ENCODE data around the gene ANKRD26. TPM values are rescaled to one million over a fixed set of nuclear protein-coding genes. Genes with fewer than 3 reads are reported as not detected.
A peak's percentile ranks its signal among the peaks of the same experiment; 100 is the strongest.

The ANKRD26 gene
- total and polyA plus RNA-seq, 10 donors = 1.7 to 19.7 (median 8.5) TPM

DNA sequence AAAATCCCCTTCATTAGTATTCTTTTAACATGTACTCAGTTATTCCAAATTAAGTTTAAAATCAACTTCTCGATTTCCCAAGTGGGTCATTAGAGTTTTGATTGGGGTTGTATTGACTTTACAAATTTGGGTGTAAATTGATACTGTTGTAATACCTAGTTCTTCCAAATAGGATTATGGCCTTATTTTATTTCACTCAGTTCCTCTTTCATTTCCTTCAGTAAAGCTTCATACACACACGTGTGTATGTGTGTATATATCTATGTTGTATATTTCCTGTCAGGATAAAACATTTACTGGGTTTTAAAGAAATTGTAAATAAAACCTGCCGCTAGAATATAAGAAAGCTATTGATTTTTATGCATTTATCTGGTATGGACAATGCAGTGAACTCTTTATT, 38.0 kb upstream of the ANKRD26 start:
- H3K27ac ChIP-seq = no peak overlapping the region
- H3K4me3 ChIP-seq = no peak overlapping the region
- no peak for DNase-seq
- H3K9me3 ChIP-seq = no peaks in the 10 kb centered on the region
- WGBS, 5 donors = 74 to 81% (median 78%) methylated on average over 3 of the region's 3 CpGs
- peaks cover 0 to 8% (median 0%) of the 10 kb centered on the region in 6 donors for H3K4me1 ChIP-seq
- H3K36me3 ChIP-seq = peaks cover 0 to 100% (median 54%) of the 10 kb centered on the region in 6 donors
- TF ChIP-seq POLR2AphosphoS5 (IDR thresholded peaks at IDR 0.05) = no peak
- TF ChIP-seq, protein P1, sequence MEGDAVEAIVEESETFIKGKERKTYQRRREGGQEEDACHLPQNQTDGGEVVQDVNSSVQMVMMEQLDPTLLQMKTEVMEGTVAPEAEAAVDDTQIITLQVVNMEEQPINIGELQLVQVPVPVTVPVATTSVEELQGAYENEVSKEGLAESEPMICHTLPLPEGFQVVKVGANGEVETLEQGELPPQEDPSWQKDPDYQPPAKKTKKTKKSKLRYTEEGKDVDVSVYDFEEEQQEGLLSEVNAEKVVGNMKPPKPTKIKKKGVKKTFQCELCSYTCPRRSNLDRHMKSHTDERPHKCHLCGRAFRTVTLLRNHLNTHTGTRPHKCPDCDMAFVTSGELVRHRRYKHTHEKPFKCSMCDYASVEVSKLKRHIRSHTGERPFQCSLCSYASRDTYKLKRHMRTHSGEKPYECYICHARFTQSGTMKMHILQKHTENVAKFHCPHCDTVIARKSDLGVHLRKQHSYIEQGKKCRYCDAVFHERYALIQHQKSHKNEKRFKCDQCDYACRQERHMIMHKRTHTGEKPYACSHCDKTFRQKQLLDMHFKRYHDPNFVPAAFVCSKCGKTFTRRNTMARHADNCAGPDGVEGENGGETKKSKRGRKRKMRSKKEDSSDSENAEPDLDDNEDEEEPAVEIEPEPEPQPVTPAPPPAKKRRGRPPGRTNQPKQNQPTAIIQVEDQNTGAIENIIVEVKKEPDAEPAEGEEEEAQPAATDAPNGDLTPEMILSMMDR (IDR thresholded peaks at IDR 0.05 in 8 of 11, conservative IDR thresholded peaks at IDR 0.05 in 3 of 11) = no peak
- no peak for TF ChIP-seq POLR2A (IDR thresholded peaks at IDR 0.05)
- intact Hi-C loops (cut with DNase I; ENCODE audit: low total_unique reads) = no loop called here
- no peaks in the 10 kb centered on the region for H3K27me3 ChIP-seq (replicated peaks in 1 of 7)

DNA sequence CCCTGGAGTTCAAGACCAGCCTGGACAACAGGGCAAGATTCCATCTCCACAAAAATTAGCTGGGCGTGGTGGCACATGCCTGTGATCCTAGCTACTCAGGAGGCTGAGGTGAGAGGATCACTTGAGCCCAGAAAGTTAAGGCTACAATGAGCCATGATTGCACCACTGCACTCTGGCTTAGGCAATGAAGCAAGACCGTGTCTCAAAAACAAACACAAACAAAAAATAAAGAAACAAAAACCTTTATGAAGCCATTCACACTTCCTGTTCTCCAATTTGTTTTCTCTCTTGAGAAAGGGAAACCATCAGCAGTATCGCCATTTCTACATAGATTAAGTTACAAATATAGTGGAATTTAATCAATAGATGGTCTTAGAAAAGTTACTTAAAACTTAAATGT, 34.1 kb upstream of the ANKRD26 start:
- TF ChIP-seq POLR2A (IDR thresholded peaks at IDR 0.05) (no peak), POLR2AphosphoS5 (IDR thresholded peaks at IDR 0.05) (no peak)
- TF ChIP-seq, protein P1 (IDR thresholded peaks at IDR 0.05 in 8 of 11, conservative IDR thresholded peaks at IDR 0.05 in 3 of 11) = no peak
- no peak for DNase-seq
- intact Hi-C loops (cut with DNase I; ENCODE audit: low total_unique reads) = no loop called here
- Histone ChIP-seq H3K4me3 (no peak overlapping the region), H3K9me3 (no peaks in the 10 kb centered on the region), H3K27me3 (replicated peaks in 1 of 7) (no peaks in the 10 kb centered on the region), H3K4me1 (peaks cover 0 to 8% (median 0%) of the 10 kb centered on the region in 6 donors), H3K27ac (peak overlapping the region in 2 of 8 donors; percentile 29 to 51), H3K36me3 (peaks cover 0 to 100% (median 69%) of the 10 kb centered on the region in 6 donors)
- whole genome bisulfite sequencing, 5 donors = 74 to 90% (median 80%) methylated on average over 3 of the region's 3 CpGs

DNA sequence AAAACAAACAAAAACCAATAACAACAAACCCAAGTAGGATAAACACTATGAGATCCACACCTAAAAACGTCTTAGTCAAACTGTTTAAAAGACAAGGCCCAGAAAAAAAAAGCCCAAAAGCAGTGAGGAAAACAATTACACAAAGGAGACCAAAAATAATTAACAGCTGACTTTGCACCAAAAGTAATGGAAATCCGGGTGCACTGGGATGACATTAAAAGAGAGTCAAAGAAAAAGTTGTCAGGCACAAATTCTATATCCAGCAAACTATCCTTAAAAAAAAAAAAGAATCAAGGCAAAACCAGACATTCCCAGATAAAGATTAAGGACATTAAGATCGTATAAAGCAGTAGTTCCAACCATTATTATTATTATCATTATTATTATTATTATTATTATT, 7.9 kb upstream of the ANKRD26 start:
- no peaks in the 10 kb centered on the region for H3K27me3 ChIP-seq (replicated peaks in 1 of 7)
- peaks cover 0 to 6% (median 0%) of the 10 kb centered on the region in 6 donors for H3K4me1 ChIP-seq
- intact Hi-C loops (cut with DNase I; ENCODE audit: low total_unique reads) = loop anchor here (10.0 kb wide), 1 partner anchor 47 kb away; the partner anchor contains the start of genes MASTL and YME1L1
- TF ChIP-seq POLR2AphosphoS5 (IDR thresholded peaks at IDR 0.05) (no peak), POLR2A (IDR thresholded peaks at IDR 0.05) (no peak)
- TF ChIP-seq, protein P1 (IDR thresholded peaks at IDR 0.05 in 8 of 11, conservative IDR thresholded peaks at IDR 0.05 in 3 of 11) = no peak
- H3K36me3 ChIP-seq = peaks cover 0 to 76% (median 47%) of the 10 kb centered on the region in 6 donors
- no peak for DNase-seq
- WGBS, 5 donors = 92 to 98% (median 95%) methylated on average over 3 of the region's 3 CpGs
- H3K4me3 ChIP-seq = no peak overlapping the region
- H3K9me3 ChIP-seq = peaks cover 0 to 16% (median 9%) of the 10 kb centered on the region in 8 donors
- H3K27ac ChIP-seq = no peak overlapping the region

DNA sequence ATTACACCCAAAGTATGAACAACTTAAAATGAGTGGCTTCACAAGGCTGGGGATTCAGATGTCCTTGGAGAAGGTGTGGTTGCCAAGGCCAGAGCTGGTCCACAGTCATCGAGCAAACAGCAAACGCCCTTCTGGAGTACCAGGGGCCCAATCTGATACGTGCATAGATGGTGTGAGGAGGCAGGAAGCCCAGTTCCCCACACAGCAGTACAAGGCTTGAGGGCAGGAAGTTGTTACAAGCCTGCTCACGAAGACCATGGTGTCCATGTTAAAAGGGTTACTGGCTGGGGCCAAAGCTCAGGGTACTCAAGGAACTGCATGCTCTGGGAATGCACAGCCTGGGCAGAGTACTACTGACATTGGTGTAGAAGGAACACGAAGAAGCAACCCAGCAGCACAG, 4.6 kb upstream of the ANKRD26 start:
- peaks cover 0 to 16% (median 9%) of the 10 kb centered on the region in 8 donors for H3K9me3 ChIP-seq
- H3K27me3 ChIP-seq (replicated peaks in 1 of 7) = no peaks in the 10 kb centered on the region
- WGBS, 5 donors = 50 to 60% (median 57%) methylated on average over 5 of the region's 5 CpGs
- H3K27ac ChIP-seq = peak overlapping the region in 3 of 8 donors; percentile 8 to 58 (median 26)
- DNase-seq = no peak
- H3K4me1 ChIP-seq = peaks cover 0 to 23% (median 9%) of the 10 kb centered on the region in 6 donors
- H3K4me3 ChIP-seq = no peak overlapping the region
- intact Hi-C loops (cut with DNase I; ENCODE audit: low total_unique reads) = loop anchor here (10.0 kb wide), 1 partner anchor 50 kb away; the partner anchor contains the start of genes MASTL and YME1L1
- TF ChIP-seq, protein P1 (IDR thresholded peaks at IDR 0.05 in 8 of 11, conservative IDR thresholded peaks at IDR 0.05 in 3 of 11) = no peak
- TF ChIP-seq POLR2A (IDR thresholded peaks at IDR 0.05) (no peak), POLR2AphosphoS5 (IDR thresholded peaks at IDR 0.05) (peak in 1 of 3 donors; percentile 14)
- H3K36me3 ChIP-seq = peaks cover 0 to 44% (median 18%) of the 10 kb centered on the region in 6 donors

Data from spleen (tissue), 11 donors.